Uterus (tissue), 4 donors: Measurements from ENCODE around the gene NXPH4. TPM values are rescaled to one million over a fixed set of nuclear protein-coding genes. Genes with fewer than 3 reads are reported as not detected.

Experiments
- DNase-seq, 2 donors: peaks; one replicate each; pipeline ENCODE4 v3.0.0-alpha.2; 2019 to 2020
- H3K27ac ChIP-seq, 2 donors: fragments of 200-600 bp; sonication (generic); 1 replicate in 1 of 2; 2 replicates in 1 of 2; pipeline ENCODE4 v1.5.1; 2016 to 2018
- H3K27me3 ChIP-seq, 2 donors: fragments of 200-600 bp; sonication (generic); one replicate each; pipeline ENCODE4 v1.5.1; 2018 to 2019; ENCODE audit warnings: control low read depth in 1 of 2
- H3K36me3 ChIP-seq, 2 donors: fragments of 200-600 bp; sonication (generic); one replicate each; pipeline ENCODE4 v1.5.1; 2019; ENCODE audit warnings: control low read depth in 1 of 2
- H3K4me1 ChIP-seq, 2 donors: fragments of 200-600 bp; sonication (generic); one replicate each; pipeline ENCODE4 v1.5.1; 2018 to 2019; ENCODE audit warnings: control low read depth in 1 of 2
- H3K4me3 ChIP-seq, 2 donors: fragments of 200-600 bp; sonication (generic); 1 replicate in 1 of 2; 2 replicates in 1 of 2; pipeline ENCODE4 v1.5.1; 2018 to 2019; ENCODE audit warnings: mild to moderate bottlenecking in 1 of 2
- H3K9me3 ChIP-seq, 2 donors: fragments of 200-600 bp; sonication (generic); one replicate each; pipeline ENCODE4 v1.5.1; 2019; ENCODE audit warnings: control low read depth in 1 of 2
- CTCF ChIP-seq, 4 experiments: fragments of 200-600 bp in 2 of 4; fragments of 450-650 bp in 2 of 4; sonication (generic) in 2 of 4; IDR thresholded peaks; one replicate each; pipeline ENCODE4 v1.5.1; 2016 to 2019; ENCODE audit warnings: antibody characterized with exemption in 4 of 4, mild to moderate bottlenecking in 2 of 4, moderate library complexity in 1 of 4
- POLR2A ChIP-seq, 2 donors: fragments of 450-650 bp; IDR thresholded peaks; one replicate each; pipeline ENCODE4 v1.6.1; 2016; ENCODE audit warnings: antibody characterized with exemption in 2 of 2, mild to moderate bottlenecking in 1 of 2, moderate library complexity in 1 of 2
- intact Hi-C: fragments of 100-400 bp; cut with DNase I; formaldehyde crosslinking; loops from one replicate; pipeline ENCODE4 v1.15.1; 2023; ENCODE audit warnings: low total_unique reads
- total RNA-seq, 4 donors: library from RNA; depleted of rRNA in 3 of 4; stranded (reverse); fragments of >200 nt in 3 of 4; gene quantifications; one replicate each; pipeline versions ENCODE4 v1.1.0 to v1.2.4, GENCODE V29; 2014 to 2023
- donor health status: DM: yes; HTN: yes; CAD: no.

The NXPH4 gene
- total RNA-seq, 4 donors from 2014 or later = 6.3 TPM; not detected in 3

- Histone ChIP-seq H3K9me3 (no peaks in the 10 kb centered on the region), H3K27me3 (peaks cover 36 to 37% of the 10 kb centered on the region in 2 donors), H3K4me1 (peaks cover 0 to 27% of the 10 kb centered on the region in 2 donors), H3K27ac (no peak overlapping the region), H3K4me3 (no peak overlapping the region), H3K36me3 (no peaks in the 10 kb centered on the region)
- TF ChIP-seq POLR2A (IDR thresholded peaks at IDR 0.05) (no peak), CTCF (IDR thresholded peaks at IDR 0.05) (no peak)
- intact Hi-C loops = no loop called here
- no peak for DNase-seq
Observed at GRCh38 chr12:57242329-57242690, 25.7 kb downstream of the NXPH4 start.

DNA sequence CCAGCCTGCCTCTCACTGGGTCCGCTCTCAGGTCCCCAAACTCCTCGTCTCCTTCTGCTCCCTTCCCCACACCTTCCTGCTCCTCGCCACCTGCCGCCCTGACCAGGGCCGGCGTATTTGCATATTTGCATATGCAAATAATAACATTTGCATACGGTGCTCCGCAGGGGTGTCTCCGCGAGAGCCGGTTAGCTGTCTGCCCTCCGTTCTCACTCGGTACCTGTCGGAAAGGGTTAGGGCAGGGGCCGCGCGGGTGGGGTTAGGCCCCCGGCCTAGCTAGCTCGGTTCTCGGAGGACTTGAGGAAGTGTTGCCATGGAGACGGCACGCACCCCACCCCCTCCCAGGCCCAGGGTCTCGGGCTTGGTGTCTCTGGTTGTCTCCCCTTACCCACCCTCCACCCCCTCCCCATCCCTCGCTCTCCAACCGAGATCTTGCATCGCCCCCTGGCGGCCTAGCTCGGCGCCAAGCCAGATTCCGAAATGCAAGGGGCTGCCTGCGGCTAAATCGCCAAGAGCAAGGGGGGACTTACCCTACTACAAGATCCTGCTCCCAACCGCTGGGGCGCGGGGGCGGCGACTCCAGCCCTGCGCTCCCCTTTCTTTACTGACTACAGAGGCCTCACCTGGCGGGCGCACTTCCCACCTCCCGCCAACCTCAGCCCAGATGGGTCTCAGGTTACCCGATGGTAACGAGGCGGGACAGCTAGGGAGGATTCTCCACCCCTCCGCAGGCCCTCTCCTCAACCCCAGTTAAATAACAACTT lies 26.3 kb downstream of the NXPH4 start:
- H3K27me3 ChIP-seq = peaks cover 36 to 37% of the 10 kb centered on the region in 2 donors
- no peaks in the 10 kb centered on the region for H3K36me3 ChIP-seq
- DNase-seq = no peak
- peaks cover 0 to 27% of the 10 kb centered on the region in 2 donors for H3K4me1 ChIP-seq
- no peak overlapping the region for H3K27ac ChIP-seq
- H3K4me3 ChIP-seq = peak overlapping the region in 1 of 2 donors; percentile 7
- intact Hi-C loops = no loop called here
- TF ChIP-seq CTCF (IDR thresholded peaks at IDR 0.05) (peak; percentile 23 to 56 (median 33)), POLR2A (IDR thresholded peaks at IDR 0.05) (no peak)
- no peaks in the 10 kb centered on the region for H3K9me3 ChIP-seq

- H3K9me3 ChIP-seq = no peaks in the 10 kb centered on the region
- DNase-seq = peak; percentile 65 to 68
- no peak overlapping the region for H3K27ac ChIP-seq
- intact Hi-C loops = no loop called here
- peaks cover 36 to 37% of the 10 kb centered on the region in 2 donors for H3K27me3 ChIP-seq
- TF ChIP-seq POLR2A (IDR thresholded peaks at IDR 0.05) (no peak), CTCF (IDR thresholded peaks at IDR 0.05) (peak; percentile 50 to 72 (median 68))
- H3K36me3 ChIP-seq = no peaks in the 10 kb centered on the region
- peak overlapping the region in 1 of 2 donors; percentile 7 for H3K4me3 ChIP-seq
- peaks cover 0 to 27% of the 10 kb centered on the region in 2 donors for H3K4me1 ChIP-seq
Observed at GRCh38 chr12:57243521-57244311, 27.1 kb downstream of the NXPH4 start.

DNA sequence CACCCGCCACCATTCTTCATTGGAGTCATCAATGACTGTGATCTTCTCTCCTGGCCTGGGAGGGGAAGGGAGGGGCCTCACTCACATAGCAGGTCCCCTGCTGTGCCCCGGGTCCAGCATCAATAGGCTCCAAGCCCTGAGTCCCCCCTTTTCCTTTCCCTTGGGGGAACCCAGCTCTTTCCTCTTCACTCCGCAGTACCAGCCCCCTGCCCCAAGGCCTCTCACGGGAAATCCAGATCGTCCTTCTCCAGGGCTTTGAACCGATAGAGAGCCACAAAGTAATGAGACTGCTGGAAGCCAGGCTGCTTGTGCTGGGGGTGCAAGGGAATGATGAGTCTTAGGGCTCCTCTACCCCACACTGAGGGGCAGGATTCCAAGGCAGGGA lies 27.7 kb downstream of the NXPH4 start:
- Histone ChIP-seq H3K27me3 (peaks cover 36 to 37% of the 10 kb centered on the region in 2 donors), H3K36me3 (no peaks in the 10 kb centered on the region), H3K27ac (no peak overlapping the region), H3K4me3 (no peak overlapping the region), H3K4me1 (peaks cover 0 to 25% of the 10 kb centered on the region in 2 donors), H3K9me3 (no peaks in the 10 kb centered on the region)
- intact Hi-C loops = no loop called here
- TF ChIP-seq CTCF (IDR thresholded peaks at IDR 0.05) = no peak
- no peak for TF ChIP-seq POLR2A (IDR thresholded peaks at IDR 0.05)
- no peak for DNase-seq

DNA sequence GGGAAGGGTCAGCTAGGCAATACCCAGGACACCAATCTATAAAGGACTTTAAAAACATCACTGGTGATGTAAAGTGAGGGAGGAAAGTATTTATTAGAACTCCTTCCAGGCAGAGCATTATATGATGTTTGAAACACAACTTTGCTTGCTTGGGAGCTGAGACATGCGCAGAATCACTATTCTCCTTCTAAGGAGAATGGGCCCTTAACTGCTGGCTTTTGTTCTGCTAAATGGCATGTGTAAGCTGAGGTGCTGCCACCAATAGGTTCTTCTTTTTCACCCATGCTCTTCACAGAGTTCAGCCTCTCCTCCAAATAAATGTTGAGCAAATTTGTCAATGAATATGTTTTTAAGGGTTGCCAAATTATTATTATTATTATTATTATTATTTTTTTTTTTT lies 30.4 kb downstream of the NXPH4 start:
- H3K9me3 ChIP-seq = no peaks in the 10 kb centered on the region
- no peaks in the 10 kb centered on the region for H3K36me3 ChIP-seq
- peaks cover 14 to 16% of the 10 kb centered on the region in 2 donors for H3K27me3 ChIP-seq
- peaks cover 0 to 12% of the 10 kb centered on the region in 2 donors for H3K4me1 ChIP-seq
- TF ChIP-seq CTCF (IDR thresholded peaks at IDR 0.05) = no peak
- no peak for TF ChIP-seq POLR2A (IDR thresholded peaks at IDR 0.05)
- intact Hi-C loops = no loop called here
- no peak overlapping the region for H3K4me3 ChIP-seq
- DNase-seq = no peak
- H3K27ac ChIP-seq = no peak overlapping the region
